SK-N-SH (cell line): Measurements from ENCODE around the gene FAT1. TPM values are rescaled to one million over a fixed set of nuclear protein-coding genes. Genes with fewer than 3 reads are reported as not detected.

ENCODE experiments used
- CTCF ChIA-PET: fragments of 300-600, 350-600 bp; formaldehyde crosslinking; extraction: SDS; loops from one replicate; lab custom pipeline; 2021; lab: Yijun Ruan, JAX
- POLR2A ChIA-PET: fragments of 350-600 bp; sonication (Branson Sonifier 250); formaldehyde crosslinking; extraction: SDS; loops from one replicate; lab custom pipeline; 2020; ENCODE audit warnings: antibody characterized with exemption, inconsistent platforms; lab: Yijun Ruan, JAX
- DNase-seq: peaks from one replicate; pipeline ENCODE4 v3.0.0; 2012
- H2AFZ ChIP-seq: fragments of 200-600 bp; sonication (generic); 2 replicates; pipeline ENCODE4 v1.8.1; 2016; ENCODE audit warnings: antibody characterized with exemption, mild to moderate bottlenecking, low read depth
- H3F3A ChIP-seq: fragments of 200-600 bp; sonication (generic); replicated peaks from 2 replicates; pipeline ENCODE3; 2016; ENCODE audit warnings: antibody characterized with exemption, mild to moderate bottlenecking; ENCODE audit not compliant: insufficient read depth
- H3K27ac ChIP-seq, 2 experiments: fragments of 200-500 bp in 1 of 2; fragments of 200-600 bp in 1 of 2; sonication (Bioruptor generic) in 1 of 2; sonication (generic), shearing (Covaris generic) in 1 of 2; 2 replicates each; pipeline versions ENCODE4 v1.5.1 to v1.6.1; 2014 to 2016; ENCODE audit warnings: low read depth in 2 of 2, inconsistent platforms in 1 of 2, low read length in 1 of 2, mild to moderate bottlenecking in 1 of 2, mixed read lengths in 1 of 2
- H3K27me3 ChIP-seq: fragments of 200-600 bp; sonication (generic), shearing (Covaris generic); 2 replicates; pipeline ENCODE4 v1.6.1; 2016; ENCODE audit warnings: mixed run types; ENCODE audit not compliant: insufficient read depth
- H3K36me3 ChIP-seq, 2 experiments: fragments of 200-500 bp in 1 of 2; fragments of 200-600 bp in 1 of 2; sonication (Bioruptor generic) in 1 of 2; sonication (generic) in 1 of 2; replicated peaks in 1 of 2; 2 replicates each; pipeline versions ENCODE3 to v1.5.1; 2014 to 2016; ENCODE audit warnings: low read length in 1 of 2, mild to moderate bottlenecking in 1 of 2; ENCODE audit not compliant: insufficient read depth in 2 of 2, control insufficient read depth in 1 of 2
- H3K4me1 ChIP-seq, 2 experiments: fragments of 200-500 bp in 1 of 2; fragments of 200-600 bp in 1 of 2; sonication (Bioruptor generic) in 1 of 2; sonication (generic), shearing (Covaris generic) in 1 of 2; 2 replicates each; pipeline versions ENCODE4 v1.5.1 to v1.6.1; 2014 to 2016; ENCODE audit warnings: low read depth in 1 of 2, low read length in 1 of 2, mixed run types in 1 of 2; ENCODE audit not compliant: insufficient read depth in 2 of 2, control insufficient read depth in 1 of 2
- H3K4me2 ChIP-seq: fragments of 200-600 bp; sonication (generic), shearing (Covaris generic); 2 replicates; pipeline ENCODE4 v1.6.1; 2017; ENCODE audit warnings: mixed run types
- H3K4me3 ChIP-seq, 2 experiments: fragments of 200-500 bp in 1 of 2; fragments of 200-600 bp in 1 of 2; sonication (Bioruptor generic) in 1 of 2; sonication (generic), shearing (Covaris generic) in 1 of 2; 2 replicates each; pipeline versions ENCODE4 v1.5.1 to v1.8.1; 2014 to 2016; ENCODE audit warnings: low read depth in 2 of 2, inconsistent platforms in 1 of 2, low read length in 1 of 2, mild to moderate bottlenecking in 1 of 2, mixed read lengths in 1 of 2, moderate library complexity in 1 of 2
- H3K79me2 ChIP-seq: fragments of 200-600 bp; sonication (generic); 2 replicates; pipeline ENCODE4 v1.8.1; 2017; ENCODE audit warnings: mild to moderate bottlenecking; ENCODE audit not compliant: insufficient read depth
- H3K9ac ChIP-seq: fragments of 200-600 bp; sonication (generic); 2 replicates; pipeline ENCODE4 v1.6.1; 2017; ENCODE audit warnings: mixed run types
- H3K9me2 ChIP-seq: fragments of 200-600 bp; sonication (generic); 2 replicates; pipeline ENCODE4 v1.6.1; 2017; ENCODE audit warnings: mixed run types
- H3K9me3 ChIP-seq: fragments of 200-600 bp; sonication (generic); 2 replicates; pipeline ENCODE4 v1.6.1; 2017; ENCODE audit warnings: mixed run types, mild to moderate bottlenecking, moderate library complexity
- H4K20me1 ChIP-seq: fragments of 200-600 bp; sonication (generic); 2 replicates; pipeline ENCODE4 v1.6.1; 2017; ENCODE audit warnings: mild to moderate bottlenecking, mixed run types; ENCODE audit not compliant: insufficient read depth
- CTCF ChIP-seq: fragments of 200-600 bp; sonication (generic); IDR thresholded peaks from 2 replicates; pipeline ENCODE4 v1.6.1; 2017; ENCODE audit warnings: antibody characterized with exemption, mild to moderate bottlenecking, moderate library complexity
- ELF1 ChIP-seq: IDR thresholded peaks from 2 replicates; pipeline ENCODE4 v1.4.0; 2012
- EP300 ChIP-seq, 2 experiments: IDR thresholded peaks; 2 replicates each; pipeline versions ENCODE4 v1.4.0 to v1.6.1; 2012; ENCODE audit warnings: borderline replicate concordance in 1 of 2, low read depth in 1 of 2, low read length in 1 of 2
- FOXJ3 ChIP-seq: sonication (generic); formaldehyde crosslinking; IDR thresholded peaks from 2 replicates; pipeline ENCODE4 v1.5.1; 2020; ENCODE audit warnings: mild to moderate bottlenecking, missing genetic modification reagents
- GABPA ChIP-seq: IDR thresholded peaks from 2 replicates; pipeline ENCODE4 v1.4.0; 2012; ENCODE audit warnings: low read depth, mild to moderate bottlenecking
- GATA2 ChIP-seq: sonication (generic); formaldehyde crosslinking; IDR thresholded peaks from 2 replicates; pipeline ENCODE4 v1.5.0; 2020; ENCODE audit warnings: mild to moderate bottlenecking, missing genetic modification reagents
- JUND ChIP-seq: IDR thresholded peaks from 2 replicates; pipeline ENCODE4 v1.4.0; 2012
- MEF2A ChIP-seq: IDR thresholded peaks from 2 replicates; pipeline ENCODE4 v1.4.0; 2012; ENCODE audit warnings: low read depth, borderline replicate concordance
- RAD21 ChIP-seq: IDR thresholded peaks from 2 replicates; pipeline ENCODE4 v1.6.1; 2012; ENCODE audit warnings: mild to moderate bottlenecking, low read length
- SIN3A ChIP-seq: IDR thresholded peaks from 2 replicates; pipeline ENCODE4 v1.6.1; 2012; ENCODE audit warnings: low read depth, mild to moderate bottlenecking, low read length, moderate library complexity, borderline replicate concordance
- SMC3 ChIP-seq: IDR thresholded peaks from 2 replicates; pipeline ENCODE4 v1.6.1; 2012; ENCODE audit warnings: low read depth, low read length, improper control_type of control experiment
- TAF1 ChIP-seq: IDR thresholded peaks from 2 replicates; pipeline ENCODE4 v1.6.1; 2012; ENCODE audit warnings: low read depth, mild to moderate bottlenecking, low read length, moderate library complexity, borderline replicate concordance
- TEAD4 ChIP-seq: IDR thresholded peaks from 2 replicates; pipeline ENCODE4 v1.4.0; 2012; ENCODE audit warnings: mild to moderate bottlenecking, borderline replicate concordance; ENCODE audit not compliant: insufficient read depth
- WGBS: methylation state at CpG from one replicate; pipeline ENCODE4 v1.1.6; 2017; ENCODE audit warnings: low lambda C conversion rate; 5-methylcytosine and 5-hydroxymethylcytosine counted together
- polyA plus RNA-seq, 3 experiments: library from polyadenylated mRNA; depleted of rRNA; stranded (reverse); fragments of >200 nt; gene quantifications; 2 replicates each; pipeline ENCODE4 v1.2.3, GENCODE V29; 2012

FAT1 gene
- polyA plus RNA-seq, 1 of the 3 experiments (the other 2 are of a cell fraction), result 41.3 TPM

DNA sequence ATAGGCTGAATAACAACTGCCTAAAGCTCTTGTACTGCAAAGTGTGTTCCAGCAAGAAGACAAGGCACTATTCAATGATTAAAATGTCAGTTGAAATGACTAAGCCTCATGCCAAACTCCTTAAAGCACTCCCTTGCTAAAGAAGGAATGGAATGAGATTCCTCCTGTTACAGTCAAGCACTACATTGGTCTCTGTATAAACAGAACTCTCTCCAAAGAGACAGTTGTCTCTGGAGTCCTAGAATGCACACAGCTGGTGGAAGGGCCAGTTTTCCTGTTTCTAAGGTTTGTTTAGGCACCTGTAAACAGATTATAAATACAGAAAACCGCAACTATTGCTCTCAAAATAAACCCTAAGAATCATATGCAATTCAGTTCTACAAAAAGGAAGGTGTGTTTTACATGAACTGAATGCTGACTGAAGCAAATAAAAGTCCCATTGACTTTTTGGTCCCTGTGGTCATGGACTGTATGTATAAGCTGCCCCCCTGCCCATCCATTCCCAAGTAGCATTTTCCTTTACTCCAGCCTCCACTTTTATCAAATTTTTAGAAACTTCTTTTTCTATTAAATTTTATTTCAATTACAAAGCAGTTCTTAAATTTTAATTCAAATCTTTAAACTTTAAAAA lies 47.0 kb downstream of the FAT1 start (continued):
- TF ChIP-seq EP300 (IDR thresholded peaks at IDR 0.05; ENCODE audit: borderline replicate concordance in 1 of 2, low read depth in 1 of 2, low read length in 1 of 2), result peak in 1 of 2 experiments; percentile 73; a peak in 1 of 4 replicates
- TF ChIP-seq GATA2 (CRISPR knock-in tag), result no peak

GRCh38 chr4:186669735-186670134 lies 53.9 kb downstream of the FAT1 start:
- peaks cover 0 to 19% of the 10 kb centered on the region in 2 experiments; a peak in 2 of 4 replicates for H3K4me1 ChIP-seq
- H3K79me2 ChIP-seq, result peaks cover 83% of the 10 kb centered on the region
- DNase-seq, result no peak
- no peaks in the 10 kb centered on the region for H3K9me2 ChIP-seq
- ChIA-PET CTCF (interaction anchor here (0.7 to 2.0 kb wide), 9 partner anchors 16 to 78 kb away, joined by 3 to 7 read pairs (median 3); partner anchors contain the start of gene FAT1), POLR2A (no interaction called here)
- H3F3A ChIP-seq, result no peaks in the 10 kb centered on the region
- no peak overlapping the region for H3K4me3 ChIP-seq
- no peak overlapping the region for H2AFZ ChIP-seq
- TF ChIP-seq FOXJ3 (CRISPR knock-in tag), result no peak
- TF ChIP-seq TEAD4, result no peak
- TF ChIP-seq SIN3A, result no peak
- no peak for TF ChIP-seq ELF1
- no peak for TF ChIP-seq TAF1
- no peak for TF ChIP-seq MEF2A
- no peaks in the 10 kb centered on the region; the same call in 1 of the 2 replicates for H3K27me3 ChIP-seq
- H3K9ac ChIP-seq, result no peak overlapping the region
- H4K20me1 ChIP-seq, result no peaks in the 10 kb centered on the region
- H3K27ac ChIP-seq, result peak overlapping the region in 1 of 2 experiments; percentile 11; a peak in 1 of 4 replicates
- H3K9me3 ChIP-seq, result no peaks in the 10 kb centered on the region
- 42% methylated on average over 5 of the region's 5 CpGs for WGBS
- H3K4me2 ChIP-seq, result no peak overlapping the region
- H3K36me3 ChIP-seq, result no peaks in the 10 kb centered on the region

GRCh38 chr4:186669159-186669731 lies 54.4 kb downstream of the FAT1 start:
- Histone ChIP-seq H3K4me3 (peak overlapping the region in 1 of 2 experiments; percentile 32; a peak in 2 of 4 replicates), H3K4me2 (peak overlapping the region; percentile 38; the same call in 1 of the 2 replicates), H3K4me1 (peaks cover 0 to 19% of the 10 kb centered on the region in 2 experiments; a peak in 2 of 4 replicates), H3K79me2 (peaks cover 83% of the 10 kb centered on the region), H2AFZ (no peak overlapping the region), H3K9me3 (no peaks in the 10 kb centered on the region), H3K36me3 (no peaks in the 10 kb centered on the region), H3F3A (no peaks in the 10 kb centered on the region), H3K27ac (peak overlapping the region in 1 of 2 experiments; percentile 6; a peak in 1 of 4 replicates), H3K9me2 (no peaks in the 10 kb centered on the region), H3K27me3 (no peaks in the 10 kb centered on the region; the same call in 1 of the 2 replicates), H4K20me1 (no peaks in the 10 kb centered on the region), H3K9ac (no peak overlapping the region)
- WGBS, result 34% methylated on average over 16 of the region's 21 CpGs
- CTCF ChIA-PET, result interaction anchor here (0.7 to 2.0 kb wide), 9 partner anchors 15 to 78 kb away, joined by 3 to 7 read pairs (median 3); partner anchors contain the start of gene FAT1
- TF ChIP-seq GABPA, result no peak
- peak; percentile 34; the same call in 1 of the 2 replicates for TF ChIP-seq SMC3
- TF ChIP-seq JUND, result no peak
- TF ChIP-seq CTCF, result peak; percentile 68
- peak; percentile 62 for TF ChIP-seq RAD21
- DNase-seq, result peak; percentile 36
- POLR2A ChIA-PET, result no interaction called here
